Measurements from ENCODE around the gene TAS2R19.
"Not testable (repeated sequence)": the region's sequence is repeated elsewhere in the genome, so short reads cannot be mapped to it uniquely, and the experiment has no call there.

Gene TAS2R19, protein sequence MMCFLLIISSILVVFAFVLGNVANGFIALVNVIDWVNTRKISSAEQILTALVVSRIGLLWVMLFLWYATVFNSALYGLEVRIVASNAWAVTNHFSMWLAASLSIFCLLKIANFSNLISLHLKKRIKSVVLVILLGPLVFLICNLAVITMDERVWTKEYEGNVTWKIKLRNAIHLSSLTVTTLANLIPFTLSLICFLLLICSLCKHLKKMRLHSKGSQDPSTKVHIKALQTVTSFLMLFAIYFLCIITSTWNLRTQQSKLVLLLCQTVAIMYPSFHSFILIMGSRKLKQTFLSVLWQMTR

DNA sequence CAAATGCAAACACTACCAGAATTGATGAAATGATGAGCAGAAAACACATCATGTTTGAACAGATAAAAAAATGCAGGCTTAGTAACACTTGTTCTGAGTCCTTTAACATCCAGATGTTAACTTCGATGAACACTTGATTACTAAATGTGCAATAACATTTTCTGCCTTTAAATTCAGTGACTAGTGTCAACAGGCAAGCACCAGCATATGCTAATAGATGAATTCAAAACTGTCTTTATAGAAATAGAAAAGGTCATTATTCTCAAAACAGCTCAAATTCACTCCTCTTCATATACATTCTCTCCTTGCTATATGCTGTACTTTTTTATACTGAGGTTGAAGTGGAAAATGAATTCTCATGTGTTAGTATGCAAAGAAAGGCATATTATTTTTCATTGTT, at the start of gene TAS2R19:
TAS2R19 (minus strand) TSS at position 101 of the 400 bp plus-strand sequence; CDS start at position 52, 49 bp downstream.
- in situ Hi-C loops (cut with HindIII; ENCODE audit: low sequenced_read_pairs), result no loop called here

GRCh38 chr12:11071414-11071813, 49.0 kb upstream of the TAS2R19 start:
- in situ Hi-C loops (cut with HindIII; ENCODE audit: low sequenced_read_pairs), result loop anchor here (10.0 kb wide), 1 partner anchor 57 kb away; no protein-coding TSS in a partner anchor

DNA sequence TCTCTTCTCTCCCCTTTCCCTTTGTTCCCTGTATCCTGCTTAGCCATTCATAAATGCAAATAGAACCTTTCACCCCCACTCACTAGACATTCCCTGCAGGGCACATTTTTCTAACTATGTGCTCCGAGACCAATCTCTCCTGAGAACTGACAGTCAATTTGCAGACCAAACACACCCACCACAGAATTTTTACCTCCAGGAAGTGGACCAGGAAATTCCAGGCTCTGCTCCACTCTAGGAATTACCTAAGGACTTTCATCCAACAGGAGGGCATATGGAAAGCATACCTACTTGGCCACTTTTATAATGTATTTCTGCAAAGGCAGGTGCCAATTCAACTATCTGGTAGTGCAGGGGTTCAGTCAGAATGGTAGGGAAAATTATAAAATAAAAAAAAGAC, 48.6 kb upstream of the TAS2R19 start:
- in situ Hi-C loops (cut with HindIII; ENCODE audit: low sequenced_read_pairs), result loop anchor here (10.0 kb wide), 1 partner anchor 56 kb away; no protein-coding TSS in a partner anchor

DNA sequence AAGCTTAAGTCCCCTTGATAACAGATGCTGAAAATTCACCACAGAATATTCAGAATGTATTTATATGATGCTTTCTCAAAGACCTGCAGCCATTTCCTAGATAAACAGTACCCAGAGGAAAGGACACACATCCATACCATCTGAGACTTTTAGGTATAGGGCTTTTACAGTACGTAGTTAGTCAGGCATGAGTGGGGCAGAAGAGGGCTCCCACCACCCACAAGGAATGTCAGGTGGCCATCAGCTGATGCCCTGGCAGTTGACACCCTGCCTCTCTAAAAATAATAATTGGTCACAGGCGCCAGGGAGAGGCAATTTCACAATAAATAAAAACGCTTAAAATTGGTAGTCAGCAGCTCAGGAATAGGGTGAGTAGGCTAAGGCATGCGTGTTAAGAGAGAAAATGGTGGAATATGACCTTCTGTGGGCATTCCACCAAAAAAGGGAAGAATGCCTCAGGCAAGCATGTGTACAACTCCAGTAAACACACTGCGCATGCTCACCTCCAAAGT, 47.5 kb upstream of the TAS2R19 start:
- in situ Hi-C loops (cut with HindIII; ENCODE audit: low sequenced_read_pairs), result loop anchor here (10.0 kb wide), 1 partner anchor 55 kb away; no protein-coding TSS in a partner anchor

GRCh38 chr12:11067514-11067913, 45.1 kb upstream of the TAS2R19 start:
- in situ Hi-C loops (cut with HindIII; ENCODE audit: low sequenced_read_pairs), result no loop called here

DNA sequence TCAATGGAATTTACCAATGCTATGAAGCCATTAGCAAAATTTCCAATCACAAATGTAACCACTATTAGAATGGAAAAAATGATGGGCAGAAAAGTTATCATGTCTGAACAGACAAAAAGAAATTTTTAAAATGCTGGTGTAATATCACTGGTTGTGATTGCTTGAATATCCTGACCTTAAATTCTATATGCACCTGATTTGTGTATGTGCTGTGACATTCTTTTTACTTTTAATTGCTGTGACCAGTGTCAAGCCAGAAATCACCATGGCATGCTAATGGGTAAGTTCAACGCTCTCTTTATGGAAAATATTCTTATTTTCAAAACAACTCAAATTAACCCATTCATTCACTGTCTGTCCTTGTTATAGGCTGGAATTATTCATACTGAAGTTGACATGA, 39.8 kb upstream of the TAS2R19 start, which contains the start of gene TAS2R46:
TAS2R46 (minus strand) TSS at position 101 of the 400 bp plus-strand sequence; CDS start at position 101, 0 bp downstream.
- in situ Hi-C loops (cut with HindIII; ENCODE audit: low sequenced_read_pairs), result not testable (repeated sequence)

GRCh38 chr12:11059784-11060183, 37.4 kb upstream of the TAS2R19 start:
- in situ Hi-C loops (cut with HindIII; ENCODE audit: low sequenced_read_pairs), result no loop called here

DNA sequence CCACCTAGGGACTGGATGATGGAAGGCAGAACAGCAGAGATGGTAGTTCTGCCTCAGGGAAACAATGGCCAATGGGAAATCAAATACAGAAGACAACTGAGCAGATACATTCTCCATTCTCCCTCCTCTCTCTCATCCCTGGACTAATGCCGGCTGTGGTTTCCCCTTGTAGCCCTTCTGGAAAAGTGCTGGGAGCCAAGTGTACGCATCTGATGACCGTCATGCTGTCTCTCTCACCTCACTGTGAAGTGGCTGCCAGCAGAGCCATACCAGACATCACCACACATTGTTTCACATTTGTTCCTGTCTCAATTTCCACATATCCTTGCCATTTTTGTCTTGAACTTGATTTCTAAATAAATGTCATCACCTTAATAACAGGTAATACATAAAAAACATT, 36.6 kb upstream of the TAS2R19 start:
- in situ Hi-C loops (cut with HindIII; ENCODE audit: low sequenced_read_pairs), result no loop called here

- in situ Hi-C loops (cut with HindIII; ENCODE audit: low sequenced_read_pairs), result no loop called here
Observed at GRCh38 chr12:11055306-11055705, 32.9 kb upstream of the TAS2R19 start.

- in situ Hi-C loops (cut with HindIII; ENCODE audit: low sequenced_read_pairs), result not testable (repeated sequence)
Observed at GRCh38 chr12:11049806-11050531, 27.5 kb upstream of the TAS2R19 start.

DNA sequence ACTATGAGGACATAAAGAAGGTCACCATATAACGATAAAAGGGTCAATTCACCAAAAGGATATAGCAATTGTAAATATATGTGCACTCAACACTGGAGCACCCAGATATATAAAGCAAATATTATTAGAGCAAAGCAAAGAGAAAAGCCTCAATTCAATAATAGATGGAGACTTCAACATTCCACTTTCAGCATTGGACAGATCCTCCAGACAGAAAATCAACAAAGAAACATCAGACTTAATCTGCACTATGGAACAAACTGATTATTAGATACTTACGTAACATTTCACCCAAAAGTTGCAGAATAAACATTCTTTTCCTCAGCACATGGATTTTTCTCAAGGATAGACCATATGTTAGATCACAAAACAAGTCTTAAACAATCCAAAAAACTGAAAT, 18.9 kb upstream of the TAS2R19 start:
- in situ Hi-C loops (cut with HindIII; ENCODE audit: low sequenced_read_pairs), result not testable (repeated sequence)

GRCh38 chr12:11040162-11040561, 17.7 kb upstream of the TAS2R19 start:
- in situ Hi-C loops (cut with HindIII; ENCODE audit: low sequenced_read_pairs), result no loop called here

- in situ Hi-C loops (cut with HindIII; ENCODE audit: low sequenced_read_pairs), result no loop called here
Observed at GRCh38 chr12:11039171-11039570, 16.8 kb upstream of the TAS2R19 start.

GRCh38 chr12:11033959-11034358, 11.5 kb upstream of the TAS2R19 start:
- in situ Hi-C loops (cut with HindIII; ENCODE audit: low sequenced_read_pairs), result not testable (repeated sequence)

- in situ Hi-C loops (cut with HindIII; ENCODE audit: low sequenced_read_pairs), result no loop called here
Observed at GRCh38 chr12:11031307-11031706, 8.9 kb upstream of the TAS2R19 start, which contains the start of gene TAS2R31. Gene TAS2R31, minus strand, starts transcription at chr12:11031407. Its CDS starts 72 bp downstream, at chr12:11031335.

DNA sequence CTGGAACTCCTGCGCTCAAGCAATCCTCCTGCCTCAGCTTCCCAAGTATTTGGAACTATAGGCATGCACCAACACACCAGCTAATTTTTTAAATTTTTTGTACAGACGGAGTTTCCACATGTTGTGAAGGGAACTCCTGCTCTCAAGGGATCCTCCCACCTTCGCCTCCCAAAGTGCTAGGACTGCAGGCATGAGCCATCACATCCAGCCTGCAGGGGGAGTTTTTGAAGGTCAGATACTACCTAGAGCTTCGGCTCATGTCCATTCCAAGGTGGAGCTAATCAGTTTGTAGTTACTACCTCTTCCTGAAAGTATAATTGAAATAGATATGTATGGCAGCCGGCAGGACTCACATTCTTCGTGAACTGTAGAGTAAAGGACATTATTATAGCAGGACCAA, 3.7 kb upstream of the TAS2R19 start:
- in situ Hi-C loops (cut with HindIII; ENCODE audit: low sequenced_read_pairs), result no loop called here

- in situ Hi-C loops (cut with HindIII; ENCODE audit: low sequenced_read_pairs), result no loop called here
Observed at GRCh38 chr12:11023387-11023786, 967 bp upstream of the TAS2R19 start.

DNA sequence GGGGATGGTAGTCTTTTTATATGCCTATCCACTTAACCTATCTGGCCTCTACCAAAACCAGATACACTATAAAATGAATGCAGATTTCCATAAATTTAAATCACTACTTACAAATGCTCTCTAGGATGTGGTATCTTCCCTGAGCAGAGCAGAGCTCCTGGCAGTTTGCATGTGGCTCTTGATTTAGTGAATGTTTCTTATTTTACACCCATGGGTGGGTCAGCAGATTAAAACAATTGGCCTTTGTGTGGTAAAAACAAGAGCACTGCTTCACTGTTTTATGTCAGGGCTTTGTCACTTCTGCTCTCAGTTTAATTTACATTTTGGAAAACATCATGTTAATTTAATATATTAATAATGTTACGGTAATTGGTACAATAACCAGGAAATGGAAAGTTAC, 5.5 kb downstream of the TAS2R19 start:
- in situ Hi-C loops (cut with HindIII; ENCODE audit: low sequenced_read_pairs), result loop anchor here (10.0 kb wide), 1 partner anchor 58 kb away; no protein-coding TSS in a partner anchor

- in situ Hi-C loops (cut with HindIII; ENCODE audit: low sequenced_read_pairs), result loop anchor here (10.0 kb wide), 1 partner anchor 59 kb away; no protein-coding TSS in a partner anchor
Observed at GRCh38 chr12:11015775-11016430, 6.5 kb downstream of the TAS2R19 start.

- in situ Hi-C loops (cut with HindIII; ENCODE audit: low sequenced_read_pairs), result loop anchor here (10.0 kb wide), 1 partner anchor 61 kb away; no protein-coding TSS in a partner anchor
Observed at GRCh38 chr12:11014234-11014633, 8.2 kb downstream of the TAS2R19 start.

DNA sequence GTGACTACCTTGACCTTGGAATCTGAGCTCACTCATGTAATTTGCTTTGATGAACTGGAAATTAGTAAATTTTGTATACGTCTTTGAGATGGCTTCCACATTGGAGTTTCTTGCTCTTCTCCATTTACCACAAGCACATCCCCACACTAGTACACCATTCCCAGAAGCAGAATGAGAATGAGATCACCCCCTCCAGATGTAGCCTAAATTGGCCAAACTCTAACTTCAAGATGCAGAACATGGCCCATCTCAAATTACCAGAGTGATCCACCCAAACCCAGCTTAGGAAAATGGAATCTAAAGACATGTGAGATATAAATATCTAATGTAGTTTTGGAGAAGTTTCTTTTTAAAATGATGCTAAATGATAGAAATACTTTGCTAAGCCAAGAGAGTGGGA, 14.8 kb downstream of the TAS2R19 start:
- in situ Hi-C loops (cut with HindIII; ENCODE audit: low sequenced_read_pairs), result no loop called here

All from DLD1 (cell line).